ENCODE measurements around the gene MS4A15. TPM values are rescaled to one million over a fixed set of nuclear protein-coding genes. Genes with fewer than 3 reads are reported as not detected.
"Not testable (repeated sequence)": the region's sequence is repeated elsewhere in the genome, so short reads cannot be mapped to it uniquely, and the experiment has no call there.

Gene MS4A15, protein sequence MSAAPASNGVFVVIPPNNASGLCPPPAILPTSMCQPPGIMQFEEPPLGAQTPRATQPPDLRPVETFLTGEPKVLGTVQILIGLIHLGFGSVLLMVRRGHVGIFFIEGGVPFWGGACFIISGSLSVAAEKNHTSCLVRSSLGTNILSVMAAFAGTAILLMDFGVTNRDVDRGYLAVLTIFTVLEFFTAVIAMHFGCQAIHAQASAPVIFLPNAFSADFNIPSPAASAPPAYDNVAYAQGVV
- total RNA-seq = not detected

DNA sequence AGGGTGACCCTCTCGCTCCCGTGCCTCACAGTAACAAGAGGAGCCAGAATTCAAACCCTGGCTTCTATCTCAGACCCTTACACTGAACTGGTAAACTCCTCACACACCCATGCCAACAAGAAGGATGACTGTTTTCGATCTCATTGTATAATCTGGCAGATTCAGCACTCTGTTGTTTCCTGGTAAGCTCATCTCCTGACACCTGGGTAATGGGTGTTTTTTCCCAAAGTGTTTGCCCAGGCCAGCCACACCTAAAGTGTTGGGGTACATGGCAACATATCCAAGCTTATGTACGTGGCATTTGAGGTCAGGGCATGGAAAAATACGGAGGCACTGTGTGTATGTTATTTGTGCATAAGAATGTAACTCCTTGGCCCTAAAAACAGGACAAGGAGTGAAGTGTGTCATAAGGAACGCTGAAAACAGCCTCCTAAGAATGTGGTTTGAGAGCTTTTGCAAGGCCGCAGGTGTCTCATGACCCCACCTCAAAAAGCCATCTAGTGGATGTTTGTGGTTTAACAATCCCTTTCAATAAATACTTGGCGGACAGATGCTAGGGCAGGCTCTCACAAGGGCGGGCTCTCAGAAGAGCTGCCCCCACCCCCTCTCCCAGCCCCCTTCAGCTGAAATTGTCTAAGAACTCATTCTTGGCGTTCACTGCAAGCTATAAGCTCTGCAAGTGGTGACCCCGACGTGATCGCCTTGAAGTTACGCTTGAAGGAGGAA, at the start of gene MS4A15:
Gene MS4A15, plus strand, starts transcription at position 561 of the 726 bp plus-strand sequence. CDS start 6,867 bp downstream, outside the sequence.
- DNase-seq = no peak
- Mint-ChIP-seq H3K27me3 (peaks cover 46% of the 10 kb centered on the region), H3K4me1 (no peaks in the 10 kb centered on the region), H3K9me3 (ENCODE audit: low read depth) (no peaks in the 10 kb centered on the region), H3K36me3 (no peaks in the 10 kb centered on the region), H3K27ac (no peak within 1 kb of the TSS), H3K4me3 (no peak within 1 kb of the TSS)
- CTCF ChIA-PET = interaction anchor here (1.2 kb wide), 1 partner anchor 8 kb away, joined by 3 read pairs; no protein-coding TSS in a partner anchor
- no peak for ATAC-seq

DNA sequence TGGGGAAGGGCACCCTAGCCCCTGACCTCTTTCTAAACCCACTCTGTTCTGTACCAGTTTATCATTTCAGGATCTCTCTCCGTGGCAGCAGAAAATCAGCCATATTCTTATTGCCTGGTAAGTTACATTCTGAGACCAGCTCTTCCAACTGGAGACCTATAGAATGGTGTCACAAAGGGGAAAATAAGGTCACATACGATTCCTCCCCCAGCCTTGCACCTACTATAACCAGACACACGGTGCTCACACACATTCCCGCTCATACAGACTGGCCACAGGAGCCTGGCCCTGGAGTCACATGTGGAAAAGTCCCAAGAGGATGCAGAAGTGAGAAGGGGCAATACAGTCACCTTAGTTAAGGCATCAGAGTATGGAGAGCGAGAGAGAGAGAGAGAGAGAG, 49.7 kb upstream of the MS4A15 start:
- ATAC-seq (no peak), DNase-seq (no peak)
- H3K27ac Mint-ChIP-seq = no peak overlapping the region
- no peaks in the 10 kb centered on the region for H3K4me1 Mint-ChIP-seq
- H3K4me3 Mint-ChIP-seq = no peak overlapping the region
- CTCF ChIA-PET = no interaction called here
- H3K9me3 Mint-ChIP-seq (ENCODE audit: low read depth) = no peaks in the 10 kb centered on the region
- peaks cover 11% of the 10 kb centered on the region for H3K27me3 Mint-ChIP-seq
- H3K36me3 Mint-ChIP-seq = no peaks in the 10 kb centered on the region

DNA sequence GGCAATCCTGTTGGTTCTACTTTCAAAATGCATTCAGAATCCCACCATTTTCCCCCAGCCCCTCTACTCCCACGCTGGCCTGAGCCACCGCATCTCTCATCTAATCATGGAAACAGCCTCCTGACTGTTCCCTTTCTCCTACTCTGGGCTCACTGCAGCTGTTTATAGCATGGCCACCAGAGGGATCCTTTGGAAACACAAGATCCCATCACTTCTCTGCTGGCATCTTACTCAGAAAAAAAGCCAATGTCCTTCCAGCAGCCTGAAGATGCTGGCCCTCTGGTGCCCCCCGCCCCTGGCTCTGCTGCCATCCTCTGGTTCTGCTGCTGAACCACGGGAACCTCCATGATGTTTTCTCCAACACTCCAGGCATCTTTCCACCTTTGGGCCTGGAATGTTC, 46.2 kb upstream of the MS4A15 start:
- no peaks in the 10 kb centered on the region for H3K4me1 Mint-ChIP-seq
- peaks cover 16% of the 10 kb centered on the region for H3K27me3 Mint-ChIP-seq
- ATAC-seq (no peak), DNase-seq (no peak)
- H3K36me3 Mint-ChIP-seq = no peaks in the 10 kb centered on the region
- no peak overlapping the region for H3K4me3 Mint-ChIP-seq
- no peak overlapping the region for H3K27ac Mint-ChIP-seq
- H3K9me3 Mint-ChIP-seq (ENCODE audit: low read depth) = no peaks in the 10 kb centered on the region
- CTCF ChIA-PET = no interaction called here

DNA sequence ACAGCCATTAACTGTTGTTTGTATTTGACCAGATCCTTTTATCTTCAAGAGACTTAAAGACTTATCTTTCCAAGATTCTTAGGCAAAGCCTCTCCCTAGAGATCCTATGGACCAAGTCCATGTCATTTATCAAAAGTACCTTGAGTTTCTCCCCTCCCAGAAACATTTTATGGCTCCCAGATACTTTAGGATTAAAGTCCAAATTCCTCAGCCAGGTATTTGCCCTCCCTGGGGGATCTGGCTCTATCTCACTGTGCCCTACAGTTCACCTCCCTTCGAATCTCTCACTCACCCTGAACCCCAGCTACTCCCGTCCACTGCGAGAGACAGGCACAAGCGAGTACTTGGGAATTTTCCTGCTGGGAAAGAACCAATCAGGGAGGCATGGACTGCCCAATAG, 45.4 kb upstream of the MS4A15 start:
- Mint-ChIP-seq H3K4me3 (no peak overlapping the region), H3K27ac (no peak overlapping the region), H3K27me3 (peaks cover 16% of the 10 kb centered on the region), H3K4me1 (no peaks in the 10 kb centered on the region), H3K9me3 (ENCODE audit: low read depth) (no peaks in the 10 kb centered on the region), H3K36me3 (no peaks in the 10 kb centered on the region)
- ATAC-seq (no peak), DNase-seq (no peak)
- CTCF ChIA-PET = no interaction called here

DNA sequence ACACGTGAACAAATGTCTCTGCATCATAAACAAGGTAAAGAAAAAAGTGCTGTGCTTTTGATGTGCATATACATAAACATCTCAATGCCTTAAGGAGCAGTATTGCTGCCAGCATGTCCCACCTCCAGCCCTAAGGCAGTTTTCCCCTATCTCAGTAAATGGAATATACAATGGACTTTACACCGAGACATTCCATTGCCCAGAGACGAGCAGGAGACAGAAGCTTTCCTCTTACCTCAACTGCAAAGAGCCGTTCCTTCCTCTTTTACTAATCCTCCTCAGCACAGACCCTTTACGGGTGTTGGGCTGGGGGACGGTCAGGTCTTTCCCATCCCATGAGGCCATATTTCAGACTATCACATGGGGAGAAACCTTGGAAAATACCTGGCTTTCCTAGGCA, 43.2 kb upstream of the MS4A15 start:
- ATAC-seq, H3K36me3 Mint-ChIP-seq: not testable (repeated sequence)

DNA sequence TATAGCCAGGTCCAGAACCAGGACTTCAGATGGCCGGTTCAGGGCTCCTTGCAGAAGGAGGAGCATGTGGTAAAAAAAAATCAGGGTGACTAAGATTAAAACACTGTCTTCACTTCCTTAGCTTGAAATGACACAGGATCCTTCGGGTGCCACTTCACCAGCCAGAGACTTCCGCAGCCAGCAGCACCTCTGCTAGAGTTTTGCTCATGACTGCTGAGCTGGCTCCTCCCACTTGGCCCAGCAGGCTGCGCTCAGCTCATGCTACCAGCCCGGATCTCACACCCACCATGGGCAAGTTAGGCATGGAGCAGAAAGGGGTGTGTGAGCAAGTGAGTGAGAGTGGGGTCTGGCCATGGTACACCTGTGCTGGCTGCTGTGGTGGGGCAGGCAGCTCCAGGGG, 38.7 kb upstream of the MS4A15 start:
- peak; percentile 73 for ATAC-seq

More for the DNA sequence above, 43.2 kb upstream of the MS4A15 start:
- H3K4me3 Mint-ChIP-seq; CTCF ChIA-PET; H3K27me3 Mint-ChIP-seq; H3K9me3 Mint-ChIP-seq (ENCODE audit: low read depth); DNase-seq; H3K4me1 Mint-ChIP-seq; H3K27ac Mint-ChIP-seq: not testable (repeated sequence)

DNA sequence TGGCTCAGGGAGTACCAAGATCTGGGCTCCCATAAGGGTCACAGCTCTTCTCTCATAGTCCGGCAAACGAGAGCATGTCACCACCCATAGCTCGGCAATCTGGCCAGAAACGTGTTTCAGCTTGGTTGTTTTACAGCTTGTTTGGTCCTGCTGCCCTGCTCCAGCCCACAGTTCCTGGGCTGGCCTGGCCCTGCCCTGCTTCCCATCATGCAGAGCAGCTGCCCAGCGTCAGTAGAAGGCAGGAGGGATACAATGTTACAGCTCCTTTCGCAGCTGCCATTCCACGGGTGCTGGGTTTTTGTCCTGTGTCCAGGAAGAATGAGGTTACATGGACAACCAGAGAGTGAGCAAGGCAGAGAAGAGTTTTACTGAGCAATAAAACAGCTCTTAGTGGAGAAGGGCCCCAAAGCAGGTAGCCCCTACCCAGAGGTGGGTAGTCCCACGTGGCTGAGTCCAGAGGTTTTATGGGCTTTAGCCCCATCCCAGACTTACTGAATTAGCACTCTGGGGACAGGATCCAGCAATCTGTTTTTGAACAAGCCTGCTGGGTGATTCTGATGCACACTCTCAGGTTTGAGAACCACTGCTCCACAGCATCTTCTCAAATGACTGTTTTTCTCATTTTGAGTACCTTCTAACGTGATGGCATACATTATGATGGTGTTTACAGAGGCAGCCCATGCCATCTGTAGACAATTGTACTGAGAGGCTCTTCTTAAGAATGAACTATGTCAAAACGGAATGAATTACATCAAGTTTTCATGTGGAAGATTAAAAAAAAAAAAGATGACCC, 37.9 kb upstream of the MS4A15 start:
- Mint-ChIP-seq H3K36me3 (no peaks in the 10 kb centered on the region), H3K27ac (no peak overlapping the region), H3K27me3 (peaks cover 6% of the 10 kb centered on the region), H3K9me3 (ENCODE audit: low read depth) (no peaks in the 10 kb centered on the region), H3K4me3 (no peak overlapping the region), H3K4me1 (no peaks in the 10 kb centered on the region)
- ATAC-seq (no peak), DNase-seq (no peak)
- CTCF ChIA-PET = no interaction called here

More for the DNA sequence above, 38.7 kb upstream of the MS4A15 start:
- peaks cover 8% of the 10 kb centered on the region for H3K27me3 Mint-ChIP-seq
- H3K27ac Mint-ChIP-seq = no peak overlapping the region
- no peak for DNase-seq
- CTCF ChIA-PET = no interaction called here
- no peaks in the 10 kb centered on the region for H3K4me1 Mint-ChIP-seq
- no peaks in the 10 kb centered on the region for H3K9me3 Mint-ChIP-seq (ENCODE audit: low read depth)
- no peak overlapping the region for H3K4me3 Mint-ChIP-seq
- H3K36me3 Mint-ChIP-seq = no peaks in the 10 kb centered on the region

DNA sequence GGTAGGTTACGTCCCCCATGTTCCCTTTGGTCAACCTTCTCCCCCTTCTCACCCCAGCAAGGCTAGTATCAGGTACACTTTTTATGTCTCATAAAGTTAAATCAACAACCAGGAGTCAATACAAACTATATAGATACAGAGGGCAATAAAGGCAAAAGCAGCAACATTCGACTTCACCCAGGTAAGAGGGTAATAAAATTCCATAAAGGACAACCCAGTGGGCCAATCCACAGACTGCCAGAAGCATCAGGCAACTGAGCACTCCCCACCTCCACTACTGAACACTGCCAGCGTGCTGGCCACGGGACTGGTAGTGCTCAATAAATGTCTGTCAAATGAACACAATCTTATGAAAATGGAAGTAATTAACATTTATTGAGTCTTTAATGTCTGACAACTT, 37.3 kb upstream of the MS4A15 start:
- no peak overlapping the region for H3K4me3 Mint-ChIP-seq
- no peak for ATAC-seq
- H3K36me3 Mint-ChIP-seq = no peaks in the 10 kb centered on the region
- peaks cover 6% of the 10 kb centered on the region for H3K27me3 Mint-ChIP-seq
- CTCF ChIA-PET = no interaction called here
- no peak overlapping the region for H3K27ac Mint-ChIP-seq
- H3K9me3 Mint-ChIP-seq (ENCODE audit: low read depth) = no peaks in the 10 kb centered on the region
- H3K4me1 Mint-ChIP-seq = no peaks in the 10 kb centered on the region
- DNase-seq = no peak

DNA sequence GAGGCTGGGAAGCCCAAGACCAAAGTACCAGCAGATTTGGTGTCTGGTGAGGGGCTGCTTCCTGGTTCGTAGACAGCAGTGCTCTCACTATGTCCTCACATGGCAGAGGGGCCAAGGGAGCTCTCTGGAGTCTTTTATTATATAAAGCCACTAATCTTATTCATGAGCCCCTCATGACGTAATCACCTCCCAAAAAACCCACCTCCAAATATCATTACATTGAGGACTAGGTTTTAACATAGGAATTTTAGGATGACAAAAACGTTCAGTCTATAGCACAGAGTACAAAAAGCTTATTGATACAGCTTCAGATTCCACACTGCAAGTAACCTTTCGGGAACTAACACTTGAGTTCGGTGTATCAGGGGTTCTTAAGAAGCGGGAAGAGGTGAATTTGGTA, 36.2 kb upstream of the MS4A15 start:
- Mint-ChIP-seq H3K9me3 (ENCODE audit: low read depth) (no peaks in the 10 kb centered on the region), H3K4me3 (no peak overlapping the region), H3K4me1 (no peaks in the 10 kb centered on the region), H3K27me3 (peaks cover 6% of the 10 kb centered on the region), H3K36me3 (no peaks in the 10 kb centered on the region), H3K27ac (no peak overlapping the region)
- CTCF ChIA-PET = no interaction called here
- DNase-seq (no peak), ATAC-seq (no peak)

DNA sequence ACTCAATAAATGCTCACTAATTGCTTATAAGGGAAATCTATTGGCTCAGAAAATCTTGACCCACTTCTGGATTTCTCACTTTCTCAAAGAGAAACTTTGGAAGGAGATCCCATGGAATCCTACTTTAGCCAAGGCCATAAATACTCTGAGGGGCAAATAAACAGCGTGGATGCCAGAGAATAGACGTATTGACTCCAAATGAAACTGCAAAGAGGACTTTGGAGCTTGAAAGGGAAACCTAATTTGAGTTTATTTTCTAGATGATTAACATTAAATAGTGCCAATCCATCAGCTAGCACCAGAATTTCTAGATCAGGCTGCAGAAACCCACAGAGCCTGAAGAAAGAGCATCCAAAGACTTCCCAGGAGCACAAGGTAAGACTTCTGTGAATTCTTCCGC, 32.2 kb upstream of the MS4A15 start, which contains the start of gene MS4A18:
Gene MS4A18, plus strand, starts transcription at position 301 of the 400 bp plus-strand sequence.
- Mint-ChIP-seq H3K36me3 (no peaks in the 10 kb centered on the region), H3K4me1 (no peaks in the 10 kb centered on the region), H3K27me3 (peaks cover 10% of the 10 kb centered on the region), H3K9me3 (ENCODE audit: low read depth) (no peaks in the 10 kb centered on the region), H3K27ac (no peak within 1 kb of the TSS), H3K4me3 (no peak within 1 kb of the TSS)
- no peak for ATAC-seq
- no peak for DNase-seq
- CTCF ChIA-PET = no interaction called here

DNA sequence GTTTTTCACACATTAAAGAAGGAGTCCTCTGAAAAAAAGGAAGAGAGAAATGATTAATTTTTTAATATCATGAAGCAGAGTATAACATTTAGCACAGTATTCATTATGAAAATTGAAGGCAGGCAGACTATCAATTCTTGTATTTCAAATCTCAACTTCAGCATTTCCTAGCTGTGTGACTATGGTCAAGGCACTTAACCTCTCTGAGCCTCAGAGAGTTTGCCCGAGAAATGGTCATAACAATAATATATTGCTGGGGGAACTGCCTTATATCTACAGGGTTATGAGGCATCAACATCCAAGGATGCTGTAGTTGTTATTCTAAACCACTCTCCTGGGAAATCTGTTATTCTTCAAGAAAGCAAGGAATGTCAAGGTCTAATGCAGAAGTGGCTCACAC, 31.1 kb upstream of the MS4A15 start:
- H3K27ac Mint-ChIP-seq = no peak overlapping the region
- H3K4me1 Mint-ChIP-seq = no peaks in the 10 kb centered on the region
- peaks cover 10% of the 10 kb centered on the region for H3K27me3 Mint-ChIP-seq
- ATAC-seq (no peak), DNase-seq (no peak)
- no peaks in the 10 kb centered on the region for H3K36me3 Mint-ChIP-seq
- CTCF ChIA-PET = no interaction called here
- no peaks in the 10 kb centered on the region for H3K9me3 Mint-ChIP-seq (ENCODE audit: low read depth)
- no peak overlapping the region for H3K4me3 Mint-ChIP-seq

DNA sequence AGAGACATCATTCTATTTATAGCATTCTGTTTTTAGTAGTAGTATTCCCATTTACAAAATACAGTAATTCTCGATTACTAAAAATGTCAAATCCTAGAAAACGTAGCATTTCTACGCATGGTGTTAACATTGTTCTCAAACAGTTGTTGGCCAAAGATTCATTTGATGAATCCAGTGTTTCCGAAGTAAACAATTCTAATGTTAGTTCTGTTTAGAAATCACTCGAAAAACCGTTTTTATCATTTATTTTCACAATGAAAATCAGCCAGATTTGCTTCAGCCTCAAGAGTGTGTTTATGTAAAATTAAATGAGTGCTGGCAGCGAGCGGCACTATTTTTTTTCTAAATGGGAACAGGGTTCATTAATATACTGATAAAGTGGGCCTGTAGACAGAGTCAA, 25.1 kb upstream of the MS4A15 start:
- no peak overlapping the region for H3K4me3 Mint-ChIP-seq
- no peaks in the 10 kb centered on the region for H3K9me3 Mint-ChIP-seq (ENCODE audit: low read depth)
- CTCF ChIA-PET = no interaction called here
- H3K36me3 Mint-ChIP-seq = no peaks in the 10 kb centered on the region
- H3K27ac Mint-ChIP-seq = no peak overlapping the region
- H3K27me3 Mint-ChIP-seq = peaks cover 7% of the 10 kb centered on the region
- DNase-seq (no peak), ATAC-seq (no peak)
- H3K4me1 Mint-ChIP-seq = no peaks in the 10 kb centered on the region

DNA sequence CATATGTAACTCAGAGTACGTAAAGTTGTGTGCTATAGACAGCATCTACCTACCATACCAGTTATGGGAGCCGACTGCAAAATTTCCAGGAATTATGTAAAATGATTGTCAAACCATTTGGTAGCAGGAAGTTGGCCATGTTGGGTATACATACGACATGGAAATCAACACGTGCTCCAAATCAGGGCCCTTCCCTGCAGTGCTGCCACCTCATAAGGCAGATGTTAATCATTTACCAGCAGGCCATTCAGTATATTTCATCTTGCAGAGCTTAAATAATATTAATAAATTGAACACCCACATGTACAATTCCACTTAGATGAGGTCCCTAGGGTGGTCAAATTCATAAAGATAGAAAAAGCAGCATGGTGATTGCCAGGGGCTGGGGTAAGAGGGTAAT, 22.4 kb upstream of the MS4A15 start:
- CTCF ChIA-PET = no interaction called here
- Mint-ChIP-seq H3K4me1 (no peaks in the 10 kb centered on the region), H3K27ac (no peak overlapping the region), H3K36me3 (no peaks in the 10 kb centered on the region), H3K9me3 (ENCODE audit: low read depth) (no peaks in the 10 kb centered on the region), H3K27me3 (peaks cover 15% of the 10 kb centered on the region), H3K4me3 (no peak overlapping the region)
- DNase-seq = no peak
- no peak for ATAC-seq

DNA sequence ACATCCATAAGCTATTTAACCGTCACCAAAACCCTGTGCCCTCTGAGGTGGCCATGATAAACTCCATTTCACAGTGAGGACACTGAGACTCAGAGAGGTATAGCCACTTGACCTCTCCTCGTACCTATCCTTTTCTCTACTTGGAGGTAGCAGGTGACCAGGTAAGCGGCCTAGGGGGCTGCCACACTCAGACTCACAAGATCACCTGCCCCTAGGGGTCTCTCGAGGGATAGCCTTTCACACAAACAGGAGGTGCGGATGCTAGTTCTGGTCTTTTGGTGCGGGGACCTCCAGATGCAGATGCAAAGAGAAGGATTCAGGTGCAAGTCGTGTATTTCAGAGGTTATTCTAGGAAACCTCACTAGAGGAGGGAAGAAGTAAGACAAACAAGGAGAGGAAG, 17.6 kb upstream of the MS4A15 start:
- Mint-ChIP-seq H3K27me3 (peaks cover 18% of the 10 kb centered on the region), H3K27ac (no peak overlapping the region), H3K9me3 (ENCODE audit: low read depth) (no peaks in the 10 kb centered on the region), H3K36me3 (no peaks in the 10 kb centered on the region), H3K4me1 (no peaks in the 10 kb centered on the region), H3K4me3 (no peak overlapping the region)
- DNase-seq = no peak
- no peak for ATAC-seq
- CTCF ChIA-PET = no interaction called here

All from activated CD8-positive, alpha-beta memory T cell treated with anti-CD3 and anti-CD28 coated beads, Interleukin-2, amount 10 ng/mL, durations not matched to agents 7 days and 5 days (primary cell).